Muscle of arm (tissue), 12 donors: ENCODE data around the gene PALS2. TPM values are rescaled to one million over a fixed set of nuclear protein-coding genes. Genes with fewer than 3 reads are reported as not detected.

Source experiments
- DNase-seq: peaks from one replicate; pipeline ENCODE4 v3.0.0-alpha.2; 2013
- polyA plus RNA-seq, 12 donors: library from polyadenylated mRNA; unstranded; fragments of 120-200 nt; gene quantifications; one replicate each; pipeline ENCODE4 v1.2.1, GENCODE V29; 2013; ENCODE audit not compliant: insufficient read length in 12 of 12

PALS2 gene
- polyA plus RNA-seq, 12 donors, result 4.7 to 11.3 (median 7.2) TPM; not detected in 1

DNA sequence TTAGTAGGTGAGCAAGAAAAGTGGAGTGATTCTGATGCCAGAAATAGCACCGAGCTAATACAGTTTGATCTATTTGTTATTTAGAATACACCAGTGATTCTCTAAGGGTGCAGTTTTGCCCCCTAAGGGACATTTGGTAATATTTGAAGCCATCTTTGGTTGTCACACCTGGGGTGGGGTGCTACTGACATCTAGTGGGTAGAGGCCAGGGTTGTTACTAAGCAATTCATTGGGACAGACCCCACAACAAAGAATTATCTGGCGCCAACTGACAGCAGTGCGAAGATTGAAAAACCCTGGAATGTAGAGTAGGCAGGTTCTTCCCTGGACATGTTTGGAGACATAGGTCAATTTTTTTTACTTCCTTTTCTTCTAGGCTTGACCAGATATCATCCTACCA, 14.6 kb downstream of the PALS2 start:
- DNase-seq, result no peak

DNA sequence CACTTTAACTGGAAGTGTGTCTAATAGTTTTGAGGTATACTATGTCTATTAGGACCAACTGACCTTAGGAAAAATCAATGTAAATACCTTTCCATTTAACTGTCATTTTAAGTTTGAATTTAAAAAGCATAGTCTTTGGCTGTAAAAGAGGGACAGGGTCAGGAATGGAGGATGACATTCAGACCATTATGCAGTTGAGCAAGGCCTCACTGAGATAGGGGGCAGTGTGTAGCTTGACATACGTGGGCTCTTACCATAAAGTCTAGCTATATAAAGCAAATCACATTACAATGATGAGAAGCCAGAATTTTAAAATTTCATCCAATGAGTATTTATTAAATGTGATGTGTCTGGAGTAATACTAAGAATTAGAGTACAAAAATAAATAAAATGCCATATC, 17.9 kb downstream of the PALS2 start:
- DNase-seq, result no peak

DNA sequence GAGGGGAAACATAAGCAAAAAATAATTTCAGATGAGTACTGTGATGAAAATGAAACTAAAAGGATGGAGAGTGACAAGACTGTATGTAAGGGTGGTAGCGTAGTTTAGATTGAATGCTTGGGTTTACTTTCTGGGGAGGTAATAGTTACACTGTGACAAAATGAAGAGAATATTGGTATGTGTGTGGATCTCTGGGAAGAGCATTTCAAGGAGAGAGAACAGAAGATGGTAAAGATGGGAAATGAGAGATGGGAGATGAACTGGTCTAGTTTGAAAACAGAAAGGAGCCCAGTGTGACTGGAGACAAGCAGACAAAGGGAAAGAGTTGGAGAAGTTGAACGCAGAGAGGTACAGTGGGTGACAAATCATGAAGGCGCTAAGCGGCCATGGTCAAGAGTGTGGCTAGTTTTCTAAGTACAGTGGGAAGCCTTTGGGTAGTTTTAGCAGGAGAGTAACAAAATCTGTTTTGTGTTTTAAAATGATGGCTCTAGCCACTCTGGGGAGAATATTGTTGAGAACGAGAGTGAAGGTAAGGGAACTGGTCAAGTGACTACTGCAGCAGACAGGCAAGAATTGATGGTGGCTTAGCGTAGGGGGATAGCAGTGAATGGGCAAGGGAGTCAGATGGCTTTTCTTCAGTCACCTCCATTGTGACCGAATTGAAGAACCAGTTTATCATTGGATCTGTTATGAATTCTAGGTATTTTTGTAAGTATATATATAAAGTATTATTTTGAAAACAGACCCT, 22.6 kb downstream of the PALS2 start:
- no peak for DNase-seq

DNA sequence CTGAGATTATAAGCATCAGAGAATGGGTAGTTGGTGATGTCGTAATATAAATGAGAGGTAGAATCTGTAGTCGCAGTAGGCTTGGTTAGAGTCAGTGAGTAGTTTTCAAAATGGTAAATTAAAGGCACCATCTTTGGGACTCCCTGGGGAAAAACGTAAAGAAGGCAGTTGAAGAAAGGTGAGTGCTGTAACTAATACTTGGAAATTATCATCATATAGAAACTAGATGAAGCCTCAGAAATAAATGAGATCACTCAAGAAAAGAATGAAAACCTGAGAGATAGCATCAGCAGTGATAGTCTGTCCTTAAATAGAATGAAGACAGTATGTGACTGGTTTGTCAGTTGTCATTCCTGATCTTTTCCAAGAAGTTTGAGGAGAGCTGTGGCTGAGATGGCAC, 23.8 kb downstream of the PALS2 start:
- no peak for DNase-seq

DNA sequence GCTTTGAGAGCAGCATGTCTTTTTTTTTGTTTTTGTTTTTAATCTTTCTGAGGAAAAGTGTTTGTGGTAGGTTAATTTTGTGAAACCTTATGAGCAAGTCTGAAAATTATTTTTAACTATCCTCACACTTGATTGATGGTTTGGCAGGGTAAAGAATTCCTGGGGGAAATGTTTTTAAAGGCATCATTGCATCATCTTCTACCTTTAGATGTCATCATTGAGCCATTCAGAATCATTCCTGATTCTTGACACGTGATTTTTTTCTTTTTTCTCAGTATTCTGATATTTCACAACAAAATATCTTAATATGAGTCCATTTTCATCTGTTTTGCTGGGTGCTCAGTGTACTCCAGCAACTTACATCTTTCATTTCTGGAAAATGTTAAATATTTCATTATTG, 28.3 kb downstream of the PALS2 start:
- DNase-seq, result no peak

DNA sequence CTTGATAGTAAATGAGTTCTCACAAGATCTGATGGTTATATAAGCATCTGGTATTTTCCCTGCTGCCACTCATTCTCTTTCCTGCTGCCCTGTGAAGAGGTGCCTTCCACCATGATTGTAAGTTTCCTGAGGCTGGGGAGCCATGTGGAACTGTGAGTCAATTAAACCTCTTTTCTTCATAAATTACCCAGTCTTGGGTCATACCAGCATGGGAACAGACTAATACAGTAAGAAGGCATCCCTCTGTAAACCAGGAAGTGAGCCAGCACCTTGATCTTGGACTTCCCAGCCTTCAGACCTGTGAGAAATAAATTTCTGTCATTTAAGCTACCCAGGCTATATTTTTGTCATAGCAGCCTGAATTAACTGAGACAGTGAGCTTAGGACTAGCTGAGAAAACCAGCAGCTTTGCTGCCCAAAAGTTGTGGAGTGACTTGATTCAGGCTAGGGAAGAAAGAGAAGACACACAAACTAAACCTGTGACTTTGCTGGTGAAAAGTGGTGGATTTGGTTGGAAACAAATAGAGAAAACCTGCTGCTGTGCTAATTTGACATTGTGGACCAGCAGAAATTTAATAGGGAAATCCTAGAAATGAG, 29.7 kb downstream of the PALS2 start:
- no peak for DNase-seq

DNA sequence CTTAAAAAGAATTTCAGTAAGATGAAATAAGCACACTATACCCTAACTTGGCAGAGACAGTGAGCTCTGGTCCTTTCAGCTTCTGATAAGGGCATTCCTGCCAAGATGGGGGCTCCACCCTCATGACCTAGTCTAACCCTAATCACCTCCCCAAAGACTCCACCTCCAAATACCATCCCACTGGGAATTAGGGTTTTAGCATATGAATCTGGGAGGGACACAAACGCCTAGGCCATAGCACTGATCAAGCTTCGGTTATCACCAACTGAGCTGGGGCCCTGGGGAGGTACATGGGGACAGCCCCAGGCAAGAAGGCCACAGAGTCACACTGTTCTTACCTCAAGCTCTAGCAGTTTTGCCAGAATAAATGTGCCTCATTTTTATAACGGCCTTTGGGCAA, 31.4 kb downstream of the PALS2 start:
- DNase-seq, result no peak

DNA sequence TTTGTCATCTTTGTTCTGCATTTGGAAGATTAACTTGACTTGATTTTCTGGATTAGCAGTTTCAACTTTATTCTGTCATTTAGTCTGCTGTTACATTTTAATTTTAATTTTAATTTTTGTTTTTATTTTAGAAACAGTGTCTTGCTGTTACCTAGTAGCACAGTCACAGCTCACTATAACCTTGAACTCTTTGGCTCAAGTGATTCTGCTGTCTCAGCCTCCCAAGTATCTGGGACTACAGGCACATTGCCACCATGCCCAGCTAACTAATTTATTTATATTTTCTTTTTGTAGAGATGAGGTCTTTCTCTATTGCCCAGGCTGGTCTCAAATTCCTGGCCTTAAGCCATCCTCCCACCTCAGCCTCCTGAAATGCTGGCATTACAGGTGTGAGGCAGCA, 35.3 kb downstream of the PALS2 start:
- no peak for DNase-seq

DNA sequence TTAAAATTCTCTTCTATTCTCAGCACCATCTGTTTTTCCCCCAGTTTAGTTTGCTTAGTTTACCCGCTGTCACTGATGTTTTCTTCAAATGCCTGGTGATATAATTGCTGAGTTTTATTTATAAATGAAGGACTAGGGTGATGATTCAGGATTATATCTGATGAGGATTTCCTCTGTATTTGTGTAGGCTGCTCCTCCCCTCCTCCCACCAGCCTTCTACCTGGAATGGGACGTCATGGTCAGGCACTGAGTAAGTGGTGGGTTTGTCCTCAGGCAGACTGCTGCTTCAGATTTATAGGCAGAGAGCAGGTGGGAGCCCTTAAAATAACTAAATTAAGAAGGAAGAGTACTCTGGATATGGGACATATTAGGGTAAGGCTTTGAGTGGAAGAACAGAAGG, 35.8 kb downstream of the PALS2 start:
- DNase-seq, result no peak

DNA sequence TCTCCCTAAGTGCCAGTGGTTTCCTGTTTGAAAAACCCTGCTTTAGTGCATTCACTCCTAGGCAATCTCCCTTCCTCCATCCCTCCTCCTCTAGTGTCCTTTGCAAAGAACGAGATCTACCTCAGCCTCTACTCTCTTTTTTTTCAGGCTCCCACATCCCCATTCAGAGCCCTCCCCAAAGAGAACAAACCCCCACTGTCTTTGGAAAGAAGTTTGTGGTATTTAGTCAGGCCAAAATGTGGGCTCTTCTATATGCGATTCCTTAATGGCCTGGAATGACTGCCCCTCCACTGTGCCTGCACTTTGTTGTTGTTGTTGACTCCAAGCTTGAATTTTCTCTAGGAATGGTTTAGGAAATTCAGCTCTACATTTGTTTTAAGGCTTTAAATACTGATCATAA, 36.3 kb downstream of the PALS2 start:
- no peak for DNase-seq

DNA sequence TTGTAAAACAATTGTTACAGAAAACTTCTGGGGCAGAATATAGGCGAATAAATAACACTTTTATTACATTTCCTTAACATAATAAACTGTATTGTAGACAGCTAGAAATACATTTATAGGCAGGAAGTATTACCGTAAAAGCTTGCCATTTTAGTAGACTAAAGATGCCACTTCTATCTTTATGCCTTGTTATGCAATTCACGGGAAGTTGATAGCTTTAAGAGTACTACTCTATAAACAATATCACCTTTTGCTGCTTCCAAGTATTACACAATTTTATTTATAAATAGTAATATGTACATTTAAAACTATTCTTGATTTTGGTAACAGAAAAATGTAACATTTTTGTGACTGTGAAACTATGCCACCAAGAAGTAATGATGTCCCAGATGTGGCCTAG, 37.9 kb downstream of the PALS2 start:
- DNase-seq, result no peak

DNA sequence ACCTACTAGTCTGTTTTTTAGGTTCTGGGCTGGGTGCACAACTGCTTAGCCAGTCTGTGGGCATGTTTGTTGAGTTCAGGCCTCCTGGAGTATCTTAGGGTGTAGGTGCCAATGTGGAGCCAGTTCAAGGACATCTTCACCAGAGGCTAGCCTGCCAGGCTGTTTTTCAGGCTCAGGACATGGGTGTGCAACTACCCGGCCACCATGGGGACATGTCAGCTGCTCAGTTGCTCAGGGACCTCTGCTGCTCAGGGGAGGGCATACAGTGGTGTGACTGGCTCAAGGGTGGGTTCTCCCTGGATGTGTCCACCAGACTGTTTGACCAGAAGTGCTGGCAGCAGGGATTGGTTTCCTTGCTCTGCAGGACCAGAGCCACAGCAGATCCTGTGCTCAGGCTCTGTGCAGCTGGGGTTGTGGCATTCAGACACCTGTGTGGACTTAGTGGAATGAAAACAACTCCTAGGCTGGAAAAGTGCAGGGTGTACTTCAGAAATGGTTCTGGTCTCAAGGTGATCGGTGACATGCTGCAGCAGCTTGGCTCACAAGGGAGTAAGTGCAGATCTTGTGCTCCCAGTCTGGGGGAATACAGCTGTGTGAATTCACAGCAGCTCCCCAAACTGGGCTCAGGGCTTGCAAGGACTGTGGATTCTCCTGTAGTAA, 44.8 kb downstream of the PALS2 start:
- no peak for DNase-seq

DNA sequence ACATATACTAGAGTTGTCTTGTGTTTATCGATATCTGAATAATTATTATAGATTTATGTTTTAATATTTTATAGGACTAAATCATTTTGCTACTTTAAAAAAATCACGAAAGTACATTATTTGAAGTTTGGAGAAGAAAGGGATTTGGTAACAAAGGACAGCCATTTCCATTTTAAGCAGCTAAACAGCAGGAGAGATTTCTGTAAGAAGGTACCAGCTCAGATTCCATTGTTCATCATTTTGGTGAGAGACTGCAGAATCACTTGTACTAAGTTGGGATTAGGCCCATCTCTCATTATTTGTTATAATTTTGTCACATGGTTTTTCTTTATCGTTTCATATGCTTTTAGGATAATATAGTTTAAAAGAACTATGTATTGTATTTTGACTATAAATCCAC, 46.7 kb downstream of the PALS2 start:
- no peak for DNase-seq

DNA sequence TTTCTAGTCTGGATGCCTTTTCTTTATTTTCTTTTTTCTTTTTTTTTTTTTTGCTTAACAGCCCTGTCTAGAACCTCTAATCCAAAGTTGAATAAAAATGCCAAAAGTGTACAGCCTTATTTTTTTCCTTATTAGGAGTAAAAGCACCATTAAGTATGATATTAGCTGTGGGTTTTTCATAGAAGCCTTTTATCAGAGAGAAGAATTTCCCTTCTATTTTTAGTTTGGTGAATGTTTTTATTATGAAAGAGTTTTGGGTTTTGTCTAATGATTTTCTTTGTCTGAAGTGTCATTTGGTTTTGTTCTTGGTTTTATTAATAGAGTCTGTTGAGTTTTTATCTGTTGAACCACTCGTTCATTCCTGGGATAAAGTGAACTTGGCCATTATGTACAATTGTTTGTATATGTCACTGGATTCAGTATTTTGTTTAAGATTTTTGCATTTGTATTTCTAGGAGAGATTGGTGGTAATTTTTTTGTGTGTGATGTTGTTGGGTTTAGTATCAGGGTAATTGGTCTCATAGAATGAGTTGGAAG, 49.5 kb downstream of the PALS2 start:
- no peak for DNase-seq

Other genes starting within 250 kb of the PALS2 start
- gene GSDME, start 184.0 kb downstream of the PALS2 start, polyA plus RNA-seq, result 10 to 100 TPM in 5 of 12 donors, 1 to 10 TPM in 6, not detected in 1; 6.8 to 16.1 (median 9.5) TPM